K562 (cell line): ENCODE results near the gene LIPE.

Experiments
- CEBPG ChIP-seq, 3 experiments: fragments of 200-800 bp in 1 of 3; sonication (Bioruptor generic) in 1 of 3; sonication (generic) in 1 of 3; formaldehyde crosslinking in 1 of 3; IDR thresholded peaks in 2 of 3; conservative IDR thresholded peaks in 1 of 3; 2 replicates each; pipeline versions ENCODE4 v1.6.1 to v1.8.0; 2016 to 2022; ENCODE audit warnings: missing compliant biosample characterization in 2 of 3, missing genetic modification characterization in 2 of 3, mild to moderate bottlenecking in 1 of 3, missing genetic modification reagents in 1 of 3
- E2F6 ChIP-seq, 2 experiments: IDR thresholded peaks; 2 replicates each; pipeline ENCODE4 v1.6.1; 2011; ENCODE audit warnings: borderline replicate concordance in 1 of 2, control low read depth in 1 of 2, low read depth in 1 of 2, low read length in 1 of 2, mild to moderate bottlenecking in 1 of 2, mixed read lengths in 1 of 2, moderate library complexity in 1 of 2; ENCODE audit not compliant: insufficient read depth in 1 of 2, insufficient read length in 1 of 2, poor library complexity in 1 of 2, severe bottlenecking in 1 of 2; ENCODE audit errors: extremely low read depth in 1 of 2
- POLR2A ChIP-seq: fragments of 450-650 bp; conservative IDR thresholded peaks from 2 replicates; pipeline ENCODE4 v1.6.1; 2016
- SIX5 ChIP-seq, 2 experiments: IDR thresholded peaks; 2 replicates each; pipeline ENCODE4 v1.6.1; 2011; ENCODE audit warnings: low read length in 2 of 2, borderline replicate concordance in 1 of 2, low read depth in 1 of 2, mild to moderate bottlenecking in 1 of 2, moderate library complexity in 1 of 2; ENCODE audit not compliant: insufficient read depth in 1 of 2
- SRSF7 ChIP-seq: fragments of 200-400 bp; formaldehyde crosslinking; optimal IDR thresholded peaks from 2 replicates; pipeline ENCODE3; 2017; ENCODE audit warnings: mild to moderate bottlenecking, low read depth, low read length
- TF ChIP-seq, protein P1 (sequence below), 3 experiments: IDR thresholded peaks in 2 of 3; conservative IDR thresholded peaks in 1 of 3; 2 replicates each; pipeline ENCODE4 v1.5.1; 2011 to 2012; ENCODE audit warnings: low read length in 3 of 3, mild to moderate bottlenecking in 3 of 3, control low read depth in 2 of 3, improper control_type of control experiment in 1 of 3, inconsistent platforms in 1 of 3, low read depth in 1 of 3, mixed read lengths in 1 of 3, moderate library complexity in 1 of 3; ENCODE audit not compliant: insufficient read depth in 2 of 3

- TF ChIP-seq CEBPG (CRISPR knock-in tag; IDR thresholded peaks at IDR 0.05) (no peak), CEBPG (tag; conservative IDR thresholded peaks at IDR 0.05 in 1 of 2, IDR thresholded peaks at IDR 0.05 in 1 of 2) (no peak), E2F6 (IDR thresholded peaks at IDR 0.05; ENCODE audit: borderline replicate concordance in 1 of 2, extremely low read depth in 1 of 2, insufficient read depth in 1 of 2, insufficient read length in 1 of 2, low read depth in 1 of 2, low read length in 1 of 2, poor library complexity in 1 of 2, severe bottlenecking in 1 of 2) (no peak), SIX5 (IDR thresholded peaks at IDR 0.05; ENCODE audit: borderline replicate concordance in 1 of 2, insufficient read depth in 1 of 2, low read depth in 1 of 2, low read length in 2 of 2) (no peak), POLR2A (no peak), SRSF7 (no peak)
- TF ChIP-seq, protein P1, sequence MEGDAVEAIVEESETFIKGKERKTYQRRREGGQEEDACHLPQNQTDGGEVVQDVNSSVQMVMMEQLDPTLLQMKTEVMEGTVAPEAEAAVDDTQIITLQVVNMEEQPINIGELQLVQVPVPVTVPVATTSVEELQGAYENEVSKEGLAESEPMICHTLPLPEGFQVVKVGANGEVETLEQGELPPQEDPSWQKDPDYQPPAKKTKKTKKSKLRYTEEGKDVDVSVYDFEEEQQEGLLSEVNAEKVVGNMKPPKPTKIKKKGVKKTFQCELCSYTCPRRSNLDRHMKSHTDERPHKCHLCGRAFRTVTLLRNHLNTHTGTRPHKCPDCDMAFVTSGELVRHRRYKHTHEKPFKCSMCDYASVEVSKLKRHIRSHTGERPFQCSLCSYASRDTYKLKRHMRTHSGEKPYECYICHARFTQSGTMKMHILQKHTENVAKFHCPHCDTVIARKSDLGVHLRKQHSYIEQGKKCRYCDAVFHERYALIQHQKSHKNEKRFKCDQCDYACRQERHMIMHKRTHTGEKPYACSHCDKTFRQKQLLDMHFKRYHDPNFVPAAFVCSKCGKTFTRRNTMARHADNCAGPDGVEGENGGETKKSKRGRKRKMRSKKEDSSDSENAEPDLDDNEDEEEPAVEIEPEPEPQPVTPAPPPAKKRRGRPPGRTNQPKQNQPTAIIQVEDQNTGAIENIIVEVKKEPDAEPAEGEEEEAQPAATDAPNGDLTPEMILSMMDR (IDR thresholded peaks at IDR 0.05 in 2 of 3, conservative IDR thresholded peaks at IDR 0.05 in 1 of 3; ENCODE audit: insufficient read depth in 2 of 3, low read depth in 1 of 3, low read length in 3 of 3): no peak
Measured at GRCh38 chr19:42431486-42431885, 4.3 kb upstream of the LIPE start.
